ENCODE data around the gene CAMK1D.
"Not testable (repeated sequence)": the region's sequence is repeated elsewhere in the genome, so short reads cannot be mapped to it uniquely, and the experiment has no call there.

The CAMK1D gene

DNA sequence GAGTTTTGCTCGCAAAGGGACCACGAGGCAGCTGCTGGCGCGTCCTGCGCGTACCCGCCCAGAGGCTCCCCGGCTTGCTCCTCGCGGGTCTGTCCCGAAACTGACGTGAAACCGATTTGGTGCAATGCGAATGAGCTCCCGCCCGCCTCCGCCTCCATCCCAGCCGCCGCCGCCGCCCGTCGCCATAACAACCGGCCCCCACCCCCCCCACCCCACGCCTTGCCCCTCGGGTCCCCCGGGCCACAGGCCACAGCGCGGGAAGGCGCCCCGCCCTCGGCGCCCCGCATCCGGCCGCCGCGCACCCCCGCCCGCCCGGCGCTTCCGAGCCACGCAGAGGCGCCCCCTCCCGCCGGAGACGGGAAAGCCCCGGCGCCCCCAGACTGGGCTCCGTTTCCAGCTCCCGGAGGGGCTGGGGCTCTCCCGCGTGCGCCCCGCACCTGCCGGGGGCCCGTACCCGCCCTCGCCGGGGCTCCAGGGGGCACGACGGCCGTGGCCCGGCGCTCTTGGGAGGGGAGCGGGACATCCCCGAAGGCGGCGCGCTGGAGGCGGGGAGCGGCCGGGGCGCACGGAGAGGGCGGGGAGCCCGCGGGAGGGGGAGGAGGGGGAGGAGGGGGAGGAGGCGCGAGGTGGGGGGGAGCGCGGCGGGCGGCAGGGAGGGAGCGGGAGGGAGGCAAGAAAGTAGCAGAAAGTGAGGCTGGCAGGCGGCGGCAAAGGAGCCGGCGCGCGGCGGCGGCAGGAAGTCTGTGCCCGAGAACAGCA lies at the start of gene CAMK1D:
Gene CAMK1D (plus strand): TSS at position 678 of the 759 bp plus-strand sequence.
- peak in 53 of 56 donors; percentile 13 to 79 (median 60) for DNase-seq

DNA sequence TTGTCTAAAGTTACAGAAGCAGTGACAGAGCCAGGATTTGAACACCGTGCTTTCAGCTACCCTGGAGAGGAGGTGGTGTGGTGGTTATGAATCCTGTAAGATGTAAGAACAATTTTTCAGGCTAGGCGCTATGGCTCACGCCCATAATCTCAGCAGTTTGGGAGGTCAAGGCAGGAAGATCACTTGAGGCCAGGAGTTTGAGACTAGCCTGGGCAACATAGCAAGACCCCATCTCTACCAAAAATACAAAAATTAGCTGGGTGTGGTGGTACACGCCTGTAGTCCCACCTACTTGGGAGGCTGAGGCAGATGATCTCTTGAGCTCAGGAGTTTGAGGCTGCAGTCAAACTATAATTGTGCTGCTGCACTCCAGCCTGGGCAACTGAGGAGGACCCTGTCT lies 48.3 kb upstream of the CAMK1D start:
- DNase-seq: not testable (repeated sequence)

GRCh38 chr10:12308057-12308456 lies 41.3 kb upstream of the CAMK1D start:
- DNase-seq: no peak

DNA sequence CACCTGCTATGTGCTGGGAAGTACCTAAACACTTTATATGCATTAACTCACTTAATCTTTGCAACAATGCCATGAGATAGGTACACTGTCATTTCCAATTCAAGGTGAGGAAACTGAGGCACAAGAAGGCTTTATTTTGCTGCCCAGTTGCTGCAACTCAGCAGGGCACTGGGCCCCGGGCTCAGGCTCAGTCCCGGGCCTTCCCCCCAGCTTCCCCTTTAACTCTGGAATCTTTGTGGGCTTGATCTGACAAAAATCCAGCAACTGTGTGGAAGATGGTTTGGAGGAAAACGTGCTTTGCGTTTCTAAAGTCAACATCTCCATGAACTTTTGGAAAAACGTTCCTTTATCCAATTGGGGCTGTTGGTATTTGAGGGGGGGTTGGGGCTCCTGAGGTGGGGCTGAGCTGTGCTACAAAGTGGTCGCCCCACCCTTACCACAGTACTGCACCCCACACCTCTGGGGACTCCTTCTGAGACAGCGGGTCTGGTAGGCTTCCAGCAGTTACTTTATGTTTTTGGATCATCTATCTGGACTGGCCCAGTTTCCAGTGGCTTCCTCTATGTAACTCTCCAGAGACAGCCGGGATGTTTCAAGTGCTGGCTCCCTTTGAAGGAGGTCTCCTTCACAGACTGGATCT lies 40.5 kb upstream of the CAMK1D start:
- DNase-seq: no peak

DNA sequence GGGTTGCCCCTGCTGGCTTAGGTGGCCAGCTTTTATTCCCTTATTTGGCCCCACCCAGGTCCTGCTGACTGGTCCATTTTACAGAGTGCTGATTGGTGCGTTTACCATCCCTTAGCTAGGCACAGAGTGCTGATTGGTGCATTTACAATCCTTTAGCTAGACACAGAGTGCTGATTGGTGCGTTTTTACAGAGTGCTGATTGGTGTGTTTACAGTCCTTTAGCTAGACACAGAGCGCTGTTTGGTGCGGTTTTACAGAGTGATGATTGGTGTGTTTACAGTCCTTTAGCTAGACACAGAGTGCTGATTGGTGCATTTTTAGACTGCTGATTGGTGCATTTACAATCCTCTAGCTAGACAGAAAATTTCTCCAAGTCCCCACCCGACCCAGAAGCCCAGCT lies 39.6 kb upstream of the CAMK1D start:
- not testable (repeated sequence) for DNase-seq

GRCh38 chr10:12314836-12315235 lies 34.5 kb upstream of the CAMK1D start:
- DNase-seq: no peak

DNA sequence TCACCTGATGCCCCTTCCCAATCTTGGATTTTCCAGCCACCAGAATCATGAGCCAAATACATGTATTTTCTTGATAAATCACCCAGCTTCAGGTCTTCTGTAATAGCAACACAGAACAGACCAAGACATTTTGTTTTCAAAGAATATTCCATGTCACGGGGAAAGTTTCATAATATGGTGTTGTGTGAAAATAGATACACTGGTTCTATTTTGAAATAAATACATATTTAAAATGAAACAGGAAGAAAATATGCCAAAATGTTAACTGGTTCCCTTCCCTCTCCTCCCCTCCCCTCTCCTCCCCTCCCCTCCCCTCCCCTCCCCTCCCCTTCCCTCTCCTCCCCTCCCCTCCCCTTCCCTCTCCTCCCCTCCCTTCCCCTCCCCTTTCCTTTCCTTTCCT lies 30.3 kb upstream of the CAMK1D start:
- DNase-seq: no peak

- DNase-seq: no peak
Observed at GRCh38 chr10:12320892-12321291, 28.5 kb upstream of the CAMK1D start.

GRCh38 chr10:12321641-12322040 lies 27.7 kb upstream of the CAMK1D start:
- DNase-seq: no peak

DNA sequence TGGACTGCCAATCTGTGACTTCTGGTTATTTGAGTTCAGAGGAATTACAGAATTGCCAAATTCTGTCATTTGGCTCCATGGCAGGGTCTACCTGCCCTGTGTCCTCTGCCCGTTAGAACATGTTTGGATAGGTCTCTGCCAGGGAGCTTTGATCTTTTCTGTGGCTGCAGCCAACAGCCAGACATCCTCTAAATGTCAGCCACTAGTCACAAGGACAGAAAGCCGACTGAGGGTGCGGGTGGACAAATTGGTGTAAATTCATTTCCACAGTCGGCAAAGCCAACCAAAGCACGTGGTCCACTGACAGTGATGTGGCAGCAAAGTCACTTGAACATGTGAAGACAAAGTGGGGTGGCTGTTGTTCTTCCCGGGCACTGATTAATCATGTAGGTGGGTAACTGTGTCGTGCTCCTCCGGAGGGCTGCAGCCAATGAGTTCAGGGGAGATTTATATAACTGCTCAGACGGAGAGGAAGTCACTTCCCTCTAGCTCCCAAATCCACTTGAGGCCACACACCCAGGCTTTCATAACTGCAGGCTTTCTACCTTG lies 26.7 kb upstream of the CAMK1D start:
- DNase-seq: peak in 3 of 56 donors; percentile 22 to 45 (median 31)

DNA sequence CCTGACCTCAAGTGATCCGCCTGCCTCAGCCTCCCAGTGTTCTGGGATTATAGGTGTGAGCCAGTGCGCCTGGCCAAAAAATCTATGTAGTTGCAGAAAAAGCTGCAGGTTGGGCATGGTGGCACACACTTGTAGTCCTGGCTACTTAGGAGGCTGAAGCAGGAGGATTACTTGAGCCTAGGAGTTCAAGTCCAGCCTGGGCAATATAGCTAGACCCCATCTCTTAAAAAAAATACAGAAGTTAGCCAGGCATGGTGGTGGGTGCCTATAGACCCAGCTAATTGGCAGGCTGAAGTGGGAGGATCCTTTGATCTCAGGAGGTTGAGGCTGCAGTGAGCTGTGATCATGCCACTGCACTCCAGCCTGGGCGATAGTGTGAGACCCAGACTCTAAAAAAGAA lies 24.8 kb upstream of the CAMK1D start:
- no peak for DNase-seq

DNA sequence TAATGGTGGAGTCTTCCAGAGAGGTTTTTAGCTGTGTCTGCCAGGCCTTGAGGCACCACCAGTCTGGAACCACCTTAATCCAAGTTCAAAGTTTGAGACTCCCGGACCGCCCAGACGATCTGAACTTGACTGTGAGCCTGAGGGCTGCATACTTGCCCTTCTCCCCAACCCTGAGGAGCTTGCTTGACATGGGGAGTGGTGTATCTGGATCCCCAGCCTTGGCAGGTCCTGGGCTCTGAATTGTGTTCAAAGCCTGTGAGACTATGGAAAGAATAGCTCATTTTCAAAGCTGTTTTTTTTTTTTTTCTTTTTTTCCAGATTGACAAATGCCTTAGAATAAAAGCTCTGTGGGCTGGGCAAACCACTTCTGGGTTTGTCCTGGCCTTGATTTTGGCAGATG lies 22.3 kb upstream of the CAMK1D start:
- no peak for DNase-seq

DNA sequence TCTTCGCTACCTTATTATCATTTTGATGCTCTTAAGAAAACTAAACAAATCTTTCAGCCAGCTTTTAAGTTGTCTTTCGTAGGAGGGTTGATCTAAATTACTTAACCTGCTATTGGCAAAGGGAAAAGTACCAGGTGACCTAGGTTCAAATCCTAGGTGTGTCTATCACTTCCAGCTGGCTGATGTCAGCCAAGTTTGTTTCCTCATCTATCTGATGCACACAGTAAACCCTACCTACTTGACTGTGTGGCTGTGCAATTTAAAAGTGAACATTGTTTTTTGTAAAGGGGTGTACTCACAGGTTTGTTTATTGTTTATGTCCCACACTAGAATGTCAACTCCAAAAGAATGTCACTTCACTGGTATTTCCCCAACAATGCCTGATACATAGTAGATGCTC lies 21.9 kb upstream of the CAMK1D start:
- no peak for DNase-seq

- not testable (repeated sequence) for DNase-seq
Observed at GRCh38 chr10:12328312-12328711, 21.0 kb upstream of the CAMK1D start.

DNA sequence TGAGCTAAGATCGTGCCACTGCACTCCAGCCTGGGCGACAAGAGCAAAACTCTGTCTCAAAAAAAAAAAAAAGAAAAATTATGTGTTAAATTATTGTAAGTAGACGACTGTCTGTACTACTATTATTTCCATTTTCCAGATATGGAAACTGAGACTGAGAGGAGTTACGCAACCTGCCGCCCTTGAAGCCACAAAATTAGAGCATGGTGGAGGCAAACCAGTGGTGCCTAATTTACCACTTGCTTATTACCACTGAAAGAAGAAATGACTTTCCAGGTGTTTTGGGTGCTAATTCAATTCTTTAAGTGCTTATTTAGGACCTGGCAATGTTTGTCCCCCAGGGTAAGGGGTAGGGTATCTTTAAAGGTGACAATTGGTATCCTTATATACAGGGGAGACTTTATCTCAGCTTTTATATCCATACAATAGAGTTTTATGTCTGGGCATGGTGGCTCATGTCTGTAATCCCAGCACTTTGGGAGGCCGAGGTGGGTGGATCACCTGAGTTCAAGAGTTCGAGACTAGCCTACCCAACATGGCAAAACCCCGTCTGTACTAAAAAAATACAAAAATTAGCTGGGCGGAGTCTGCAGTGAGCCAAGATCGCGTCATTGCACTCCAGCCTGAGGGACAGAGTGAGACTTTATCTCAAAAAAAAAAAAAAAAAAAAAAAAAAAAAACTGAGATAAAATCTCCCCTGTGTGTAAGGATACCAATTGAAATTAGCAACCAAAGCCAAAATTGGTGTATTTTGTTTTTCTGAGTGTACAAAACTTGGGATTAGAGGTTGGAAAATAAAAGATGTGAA lies 16.6 kb upstream of the CAMK1D start:
- DNase-seq: no peak

DNA sequence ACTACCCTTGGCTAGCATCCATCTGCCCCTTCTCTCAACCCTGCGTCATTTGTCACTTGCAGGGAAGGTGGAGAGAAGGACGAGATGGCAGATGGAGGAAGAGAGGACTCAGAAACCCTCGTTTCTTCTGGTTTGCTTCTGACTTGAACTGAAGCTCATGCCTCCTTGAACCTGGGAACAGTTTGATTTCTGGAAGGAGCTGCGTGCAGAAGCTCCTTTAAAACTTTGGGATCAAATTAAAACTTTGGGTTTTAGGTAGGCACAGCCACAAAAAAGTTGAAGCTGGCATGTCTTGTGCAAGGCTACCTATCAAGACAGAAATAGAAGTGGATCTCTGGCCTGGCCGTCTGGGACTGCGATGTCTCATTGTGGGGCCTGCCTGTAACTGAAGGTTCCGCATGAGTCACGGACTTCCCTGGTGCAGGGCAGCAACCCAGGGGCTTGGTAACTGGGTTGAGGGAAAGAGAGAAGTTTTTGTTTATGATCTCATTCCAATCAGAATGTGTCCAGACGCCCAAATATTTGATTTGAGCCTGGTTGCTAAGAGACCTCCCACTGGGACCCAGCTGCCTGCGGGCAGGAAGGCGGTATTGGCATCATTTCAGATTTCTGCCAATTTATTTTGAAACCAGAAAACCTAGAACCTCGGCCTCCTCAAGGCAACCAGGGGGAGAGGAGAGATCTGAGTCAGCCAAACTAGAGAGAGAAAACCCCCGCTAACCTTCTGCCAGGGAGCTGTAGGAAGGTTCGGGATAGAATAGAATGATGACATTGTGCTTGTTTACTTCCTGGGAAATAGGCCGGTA lies 15.8 kb upstream of the CAMK1D start:
- peak in 17 of 56 donors; percentile 7 to 56 (median 17) for DNase-seq

- no peak for DNase-seq
Observed at GRCh38 chr10:12334186-12334530, 15.2 kb upstream of the CAMK1D start.

- DNase-seq: not testable (repeated sequence)
Observed at GRCh38 chr10:12335169-12335568, 14.2 kb upstream of the CAMK1D start.

GRCh38 chr10:12337453-12338372 lies 11.6 kb upstream of the CAMK1D start:
- DNase-seq: peak in 4 of 56 donors; percentile 11 to 34 (median 27)

DNA sequence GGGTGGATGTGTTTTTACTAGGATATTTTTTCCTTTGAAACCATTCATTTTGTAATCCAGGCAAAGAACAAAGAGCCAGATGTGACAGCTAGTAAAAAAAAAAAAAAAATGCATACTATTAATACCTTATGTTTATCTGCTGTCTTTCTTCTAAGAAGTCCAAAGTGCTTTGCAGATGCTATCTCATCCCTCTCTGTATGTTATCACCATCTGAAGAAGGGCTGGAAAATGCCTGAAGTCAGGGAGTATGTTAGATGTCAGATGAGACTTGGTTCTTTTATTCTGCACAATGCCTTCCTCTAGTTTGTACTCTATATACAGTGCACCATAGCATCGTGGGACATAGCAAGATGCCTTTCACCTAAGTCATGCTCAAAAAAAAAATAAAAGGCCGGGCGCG lies 10.4 kb upstream of the CAMK1D start:
- DNase-seq: no peak

Measured in amygdala (tissue), 56 donors.